Tibial nerve (tissue), 4 donors: ENCODE data around the gene PEX6.

Experiments used
- CTCF ChIP-seq, 5 experiments: fragments of 200-600 bp in 3 of 5; fragments of 450-650 bp in 2 of 5; sonication (generic) in 3 of 5; IDR thresholded peaks; one replicate each; pipeline ENCODE4 v1.5.1; 2016 to 2019; ENCODE audit warnings: antibody characterized with exemption in 5 of 5, mild to moderate bottlenecking in 3 of 5, moderate library complexity in 2 of 5
- EP300 ChIP-seq, 2 donors: sonication (generic); formaldehyde crosslinking; IDR thresholded peaks; one replicate each; pipeline ENCODE4 v1.6.1; 2017; ENCODE audit warnings: antibody characterized with exemption in 2 of 2, mild to moderate bottlenecking in 1 of 2
- POLR2A ChIP-seq, 2 donors: fragments of 450-650 bp; IDR thresholded peaks; one replicate each; pipeline ENCODE4 v1.6.1; 2017; ENCODE audit warnings: antibody characterized with exemption in 2 of 2, mild to moderate bottlenecking in 2 of 2, moderate library complexity in 2 of 2

DNA sequence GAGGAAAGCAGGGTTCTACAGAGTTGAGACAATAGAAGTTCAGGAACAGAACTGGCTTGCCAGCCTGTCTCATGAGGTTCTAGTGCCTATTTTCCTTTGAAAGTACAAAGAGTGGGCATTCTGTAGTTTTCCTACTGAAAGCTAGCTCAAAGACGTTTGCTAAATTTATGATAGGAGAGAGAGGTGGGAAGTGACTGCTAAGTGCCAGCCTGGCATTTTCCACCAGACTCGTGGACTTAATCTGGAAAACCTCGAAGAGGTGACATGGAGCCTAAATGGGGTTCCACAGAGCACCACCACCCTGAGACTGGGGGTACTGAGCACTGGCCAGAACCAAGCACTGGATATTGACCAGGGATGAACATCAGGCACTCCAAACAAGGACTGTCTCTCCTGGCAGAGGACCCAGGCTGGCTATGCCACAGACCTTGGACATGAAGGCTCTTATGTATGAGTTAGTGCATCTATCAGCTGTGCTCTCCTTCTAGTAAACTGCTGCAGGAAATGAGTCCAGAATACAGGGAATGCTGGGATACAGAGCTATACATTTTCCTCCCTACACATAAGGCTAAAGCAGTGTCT lies 7.1 kb downstream of the PEX6 start:
- TF ChIP-seq POLR2A (IDR thresholded peaks at IDR 0.05) (no peak), CTCF (IDR thresholded peaks at IDR 0.05) (no peak), EP300 (IDR thresholded peaks at IDR 0.05) (no peak)
